ENCODE data around the gene CHKA.

Gene CHKA

DNA sequence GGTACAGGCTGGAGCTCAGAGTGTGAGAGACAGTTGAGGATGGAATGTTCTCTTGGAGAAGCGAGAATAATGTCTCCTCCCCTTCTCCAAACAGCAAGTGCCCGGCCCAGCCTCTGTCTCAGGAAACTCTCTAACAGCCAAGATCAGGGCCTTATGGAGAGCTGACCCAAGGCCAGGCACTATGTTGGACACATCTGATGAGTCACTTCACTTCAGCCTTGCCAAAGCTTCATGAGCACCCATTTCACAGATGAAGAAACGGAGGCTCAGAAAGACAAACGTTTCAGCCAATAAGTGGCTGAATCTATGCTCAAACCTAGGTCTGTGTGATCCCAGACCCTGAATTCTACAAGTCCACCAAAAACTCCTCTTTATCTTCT lies 22.1 kb upstream of the CHKA start:
- TF ChIP-seq POLR2AphosphoS5 (IDR thresholded peaks at IDR 0.05; ENCODE audit: low read depth, low read length) (no peak), FOXP2 (optimal IDR thresholded peaks at IDR 0.05; ENCODE audit: borderline replicate concordance, extremely low read depth, extremely low read length, insufficient read depth) (no peak), TAF1 (IDR thresholded peaks at IDR 0.05; ENCODE audit: borderline replicate concordance, insufficient read depth, low read length) (no peak), SIN3A (IDR thresholded peaks at IDR 0.05; ENCODE audit: borderline replicate concordance, insufficient read depth, low read length) (no peak)
- TF ChIP-seq, protein P1, sequence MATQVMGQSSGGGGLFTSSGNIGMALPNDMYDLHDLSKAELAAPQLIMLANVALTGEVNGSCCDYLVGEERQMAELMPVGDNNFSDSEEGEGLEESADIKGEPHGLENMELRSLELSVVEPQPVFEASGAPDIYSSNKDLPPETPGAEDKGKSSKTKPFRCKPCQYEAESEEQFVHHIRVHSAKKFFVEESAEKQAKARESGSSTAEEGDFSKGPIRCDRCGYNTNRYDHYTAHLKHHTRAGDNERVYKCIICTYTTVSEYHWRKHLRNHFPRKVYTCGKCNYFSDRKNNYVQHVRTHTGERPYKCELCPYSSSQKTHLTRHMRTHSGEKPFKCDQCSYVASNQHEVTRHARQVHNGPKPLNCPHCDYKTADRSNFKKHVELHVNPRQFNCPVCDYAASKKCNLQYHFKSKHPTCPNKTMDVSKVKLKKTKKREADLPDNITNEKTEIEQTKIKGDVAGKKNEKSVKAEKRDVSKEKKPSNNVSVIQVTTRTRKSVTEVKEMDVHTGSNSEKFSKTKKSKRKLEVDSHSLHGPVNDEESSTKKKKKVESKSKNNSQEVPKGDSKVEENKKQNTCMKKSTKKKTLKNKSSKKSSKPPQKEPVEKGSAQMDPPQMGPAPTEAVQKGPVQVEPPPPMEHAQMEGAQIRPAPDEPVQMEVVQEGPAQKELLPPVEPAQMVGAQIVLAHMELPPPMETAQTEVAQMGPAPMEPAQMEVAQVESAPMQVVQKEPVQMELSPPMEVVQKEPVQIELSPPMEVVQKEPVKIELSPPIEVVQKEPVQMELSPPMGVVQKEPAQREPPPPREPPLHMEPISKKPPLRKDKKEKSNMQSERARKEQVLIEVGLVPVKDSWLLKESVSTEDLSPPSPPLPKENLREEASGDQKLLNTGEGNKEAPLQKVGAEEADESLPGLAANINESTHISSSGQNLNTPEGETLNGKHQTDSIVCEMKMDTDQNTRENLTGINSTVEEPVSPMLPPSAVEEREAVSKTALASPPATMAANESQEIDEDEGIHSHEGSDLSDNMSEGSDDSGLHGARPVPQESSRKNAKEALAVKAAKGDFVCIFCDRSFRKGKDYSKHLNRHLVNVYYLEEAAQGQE (IDR thresholded peaks at IDR 0.05; ENCODE audit: insufficient read depth in 1 of 2, low read depth in 2 of 2, low read length in 2 of 2), result no peak

GRCh38 chr11:68142441-68143309 lies 21.5 kb upstream of the CHKA start:
- no peak for TF ChIP-seq TAF1 (IDR thresholded peaks at IDR 0.05; ENCODE audit: borderline replicate concordance, insufficient read depth, low read length)
- TF ChIP-seq, protein P1 (IDR thresholded peaks at IDR 0.05; ENCODE audit: insufficient read depth in 1 of 2, low read depth in 2 of 2, low read length in 2 of 2), result no peak
- TF ChIP-seq SIN3A (IDR thresholded peaks at IDR 0.05; ENCODE audit: borderline replicate concordance, insufficient read depth, low read length), result no peak
- TF ChIP-seq POLR2AphosphoS5 (IDR thresholded peaks at IDR 0.05; ENCODE audit: low read depth, low read length), result no peak
- TF ChIP-seq FOXP2 (optimal IDR thresholded peaks at IDR 0.05; ENCODE audit: borderline replicate concordance, extremely low read depth, extremely low read length, insufficient read depth), result no peak

DNA sequence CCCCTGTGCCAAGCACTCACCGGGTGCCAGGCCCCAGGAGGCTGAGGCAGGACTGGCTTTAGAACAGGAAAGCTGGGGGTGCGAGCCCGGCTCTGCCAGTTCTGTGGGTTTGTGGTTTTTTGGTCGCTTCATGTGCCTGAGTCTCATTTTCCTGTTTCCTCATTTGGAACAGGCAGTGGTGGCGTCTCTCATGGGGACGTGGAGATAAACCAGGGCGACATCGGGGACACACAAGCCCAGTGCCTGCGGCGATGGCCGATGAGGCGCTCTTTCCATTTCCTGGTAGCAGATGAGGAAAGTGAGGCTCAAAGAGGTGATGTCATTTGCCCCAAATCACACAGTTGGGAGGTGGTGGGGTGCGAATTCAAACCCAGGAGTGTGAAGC lies 20.8 kb upstream of the CHKA start:
- TF ChIP-seq SIN3A (IDR thresholded peaks at IDR 0.05; ENCODE audit: borderline replicate concordance, insufficient read depth, low read length) (no peak), POLR2AphosphoS5 (IDR thresholded peaks at IDR 0.05; ENCODE audit: low read depth, low read length) (no peak), TAF1 (IDR thresholded peaks at IDR 0.05; ENCODE audit: borderline replicate concordance, insufficient read depth, low read length) (no peak), FOXP2 (optimal IDR thresholded peaks at IDR 0.05; ENCODE audit: borderline replicate concordance, extremely low read depth, extremely low read length, insufficient read depth) (no peak)
- TF ChIP-seq, protein P1 (IDR thresholded peaks at IDR 0.05; ENCODE audit: insufficient read depth in 1 of 2, low read depth in 2 of 2, low read length in 2 of 2), result no peak

- no peak for TF ChIP-seq SIN3A (IDR thresholded peaks at IDR 0.05; ENCODE audit: borderline replicate concordance, insufficient read depth, low read length)
- no peak for TF ChIP-seq FOXP2 (optimal IDR thresholded peaks at IDR 0.05; ENCODE audit: borderline replicate concordance, extremely low read depth, extremely low read length, insufficient read depth)
- TF ChIP-seq, protein P1 (IDR thresholded peaks at IDR 0.05; ENCODE audit: insufficient read depth in 1 of 2, low read depth in 2 of 2, low read length in 2 of 2), result no peak
- TF ChIP-seq POLR2AphosphoS5 (IDR thresholded peaks at IDR 0.05; ENCODE audit: low read depth, low read length), result no peak
- no peak for TF ChIP-seq TAF1 (IDR thresholded peaks at IDR 0.05; ENCODE audit: borderline replicate concordance, insufficient read depth, low read length)
Measured at GRCh38 chr11:68141246-68142027, 20.2 kb upstream of the CHKA start.
